ENCODE data around the gene WDR4.
"Not testable (repeated sequence)": the region's sequence is repeated elsewhere in the genome, so short reads cannot be mapped to it uniquely, and the experiment has no call there.

The WDR4 gene

DNA sequence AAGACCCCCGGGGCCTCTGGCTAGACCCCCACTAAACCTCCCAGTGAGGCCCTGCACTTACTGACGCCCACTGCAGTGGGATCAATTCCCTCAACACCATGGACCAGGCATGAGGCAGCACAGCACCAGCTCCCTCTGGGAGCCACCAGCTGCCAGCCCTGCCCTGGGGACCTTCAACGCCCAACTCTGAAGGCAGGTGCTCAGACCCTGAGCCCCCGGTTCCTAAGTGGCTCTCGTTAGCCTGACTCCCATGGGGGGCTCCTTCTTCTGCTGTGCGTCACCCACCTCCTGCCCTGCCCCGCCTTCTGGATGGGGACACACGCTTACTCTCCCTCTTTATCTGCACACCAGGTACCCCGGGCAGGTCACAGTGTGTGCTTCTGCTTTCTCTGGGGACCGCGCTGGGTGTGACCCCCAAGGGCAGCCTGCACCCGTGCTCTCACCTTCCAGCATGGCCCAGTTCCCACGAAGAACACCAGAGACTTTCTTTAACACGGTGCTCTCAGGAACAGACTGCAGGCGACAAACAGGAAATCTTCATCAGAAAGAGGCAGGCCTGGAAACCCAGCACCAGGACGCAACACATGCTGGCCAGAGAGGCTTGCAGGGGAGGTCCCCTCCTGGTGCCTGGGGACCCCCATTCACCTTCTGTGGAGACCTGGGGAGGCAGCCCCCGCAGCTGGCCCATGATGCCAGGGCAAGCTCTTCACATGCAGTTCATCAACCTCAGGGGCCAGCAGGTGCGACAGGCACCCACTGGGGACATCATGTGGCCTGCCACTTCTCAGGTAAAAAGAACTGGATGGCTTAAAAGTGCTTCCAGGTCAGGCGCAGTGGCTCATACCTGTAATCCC, 27.3 kb downstream of the WDR4 start:
- DNase-seq, result no peak

DNA sequence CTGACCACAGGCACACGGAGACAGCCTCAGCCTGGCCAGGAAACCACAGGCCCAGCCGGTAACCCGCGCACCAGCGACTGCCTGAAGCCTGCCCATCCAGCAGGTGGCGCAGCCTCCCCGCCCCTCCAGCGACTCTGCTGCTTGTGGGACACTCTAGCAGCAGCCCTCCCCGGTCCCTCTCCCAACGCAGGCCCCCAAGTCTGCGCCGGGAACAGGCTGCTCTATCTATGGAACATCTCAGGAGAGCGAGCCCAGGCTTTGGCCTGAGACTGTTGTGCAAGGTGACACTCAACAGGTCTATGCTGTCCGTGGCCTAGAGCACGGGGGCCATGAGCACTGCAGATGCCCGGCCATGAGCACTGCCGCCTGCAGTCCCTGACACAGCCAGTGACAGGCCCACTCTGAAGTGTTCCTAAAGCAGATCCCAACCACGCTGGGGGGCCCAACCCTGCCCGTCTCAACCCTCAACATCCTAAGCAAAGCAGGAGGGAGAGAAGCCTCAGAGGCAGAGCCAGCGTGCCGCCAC, 28.4 kb downstream of the WDR4 start:
- no peak for DNase-seq

DNA sequence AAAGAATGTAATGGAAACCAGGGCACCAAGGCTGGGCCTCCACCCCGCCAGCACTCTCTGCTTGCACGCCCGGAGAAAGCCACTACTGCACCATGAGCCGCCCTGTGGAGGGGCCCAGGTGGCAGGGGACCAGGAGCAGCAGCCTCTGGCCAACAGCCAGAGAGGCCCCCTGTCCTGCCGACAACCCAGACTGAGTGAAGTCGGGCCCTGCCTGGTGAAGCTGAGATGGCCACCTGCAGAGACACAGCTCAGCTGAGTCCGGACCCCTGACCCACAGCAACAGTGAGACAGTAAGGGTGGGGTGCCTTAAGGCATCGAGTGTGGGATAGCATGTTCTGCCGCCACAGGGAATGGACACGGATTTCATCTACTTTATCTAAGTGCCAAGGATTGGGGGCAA, 28.9 kb downstream of the WDR4 start:
- DNase-seq, result no peak

- no peak for DNase-seq
Measured at GRCh38 chr21:42849759-42850412, 29.5 kb downstream of the WDR4 start.

DNA sequence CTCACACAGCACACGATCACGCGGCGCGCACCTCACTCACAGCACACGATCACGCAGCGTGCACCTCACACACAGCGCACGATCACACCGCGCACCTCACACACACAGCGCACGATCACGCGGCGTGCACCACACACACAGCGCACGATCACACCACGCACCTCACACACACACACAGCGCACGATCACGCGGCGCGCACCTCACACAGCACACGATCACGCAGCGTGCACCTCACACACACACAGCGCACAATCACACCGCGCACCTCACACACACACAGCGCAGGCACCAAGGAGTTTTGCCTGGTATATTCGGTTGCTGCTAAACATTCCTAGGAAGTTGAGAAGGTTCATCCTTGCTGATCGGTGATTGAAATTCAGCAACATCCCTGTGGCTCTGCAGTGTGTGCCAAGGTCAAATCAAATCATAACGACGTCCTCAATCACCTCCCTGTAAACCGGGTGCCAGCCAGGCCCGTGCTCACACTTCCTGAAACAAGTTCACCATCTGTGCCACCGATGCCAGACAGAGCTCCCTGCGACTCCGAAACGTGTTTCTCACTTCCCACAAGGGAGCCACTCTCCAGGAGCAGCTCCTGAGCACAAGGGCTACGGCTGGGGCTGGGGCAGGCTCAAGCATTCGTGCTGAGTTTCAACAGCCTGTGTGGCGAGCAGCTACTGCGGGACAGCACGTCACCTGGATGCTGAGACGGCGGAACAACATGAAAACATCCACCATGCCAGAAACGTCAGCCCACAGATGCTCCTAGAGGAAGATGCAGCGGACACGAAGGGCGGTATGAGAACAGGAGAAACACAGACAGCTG, 30.2 kb downstream of the WDR4 start:
- no peak for DNase-seq

GRCh38 chr21:42848144-42848931, 31.0 kb downstream of the WDR4 start:
- not testable (repeated sequence) for DNase-seq

DNA sequence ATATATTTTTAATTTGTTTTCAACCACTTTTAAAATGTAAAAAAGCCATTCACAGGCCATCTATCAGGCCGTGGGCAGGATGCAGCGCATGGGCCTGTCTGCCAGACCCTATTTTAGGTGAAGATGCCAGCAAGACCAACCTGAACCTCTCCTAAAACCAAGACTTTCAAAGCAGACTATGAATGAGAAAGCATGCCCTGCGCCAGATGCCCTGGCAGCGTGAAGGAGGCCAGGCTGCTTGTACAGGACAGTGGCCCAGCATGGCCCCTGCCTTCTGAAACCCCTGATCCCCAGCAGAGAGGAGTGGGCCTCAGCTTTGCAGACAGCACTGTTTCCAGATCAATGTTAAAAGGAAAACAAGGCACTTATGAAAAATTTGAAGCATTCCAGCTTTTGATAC, 31.6 kb downstream of the WDR4 start:
- no peak for DNase-seq

- DNase-seq, result no peak
Measured at GRCh38 chr21:42847051-42847707, 32.2 kb downstream of the WDR4 start.

GRCh38 chr21:42846221-42846620, 33.1 kb downstream of the WDR4 start:
- DNase-seq, result no peak

GRCh38 chr21:42845296-42845965, 33.9 kb downstream of the WDR4 start:
- DNase-seq, result no peak

GRCh38 chr21:42844411-42845113, 34.8 kb downstream of the WDR4 start:
- DNase-seq, result no peak

DNA sequence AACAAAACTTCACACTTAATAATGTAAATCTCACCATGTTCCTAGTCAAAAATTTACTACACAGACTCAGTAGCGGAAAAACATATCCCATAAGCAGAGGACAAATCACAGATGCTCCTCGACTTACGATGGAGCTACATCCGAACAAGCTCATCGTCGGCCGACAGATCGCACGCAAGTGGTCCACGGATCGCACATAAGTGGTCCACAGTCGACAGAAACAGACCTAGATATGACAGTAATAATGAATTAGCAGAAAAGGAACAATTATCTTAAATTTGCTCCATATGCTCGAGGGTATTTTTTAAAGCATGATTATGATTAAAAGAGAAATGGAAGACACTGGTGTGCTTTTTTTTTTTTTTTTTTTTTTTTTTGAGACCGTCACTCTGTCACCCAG, 36.3 kb downstream of the WDR4 start:
- no peak for DNase-seq

DNA sequence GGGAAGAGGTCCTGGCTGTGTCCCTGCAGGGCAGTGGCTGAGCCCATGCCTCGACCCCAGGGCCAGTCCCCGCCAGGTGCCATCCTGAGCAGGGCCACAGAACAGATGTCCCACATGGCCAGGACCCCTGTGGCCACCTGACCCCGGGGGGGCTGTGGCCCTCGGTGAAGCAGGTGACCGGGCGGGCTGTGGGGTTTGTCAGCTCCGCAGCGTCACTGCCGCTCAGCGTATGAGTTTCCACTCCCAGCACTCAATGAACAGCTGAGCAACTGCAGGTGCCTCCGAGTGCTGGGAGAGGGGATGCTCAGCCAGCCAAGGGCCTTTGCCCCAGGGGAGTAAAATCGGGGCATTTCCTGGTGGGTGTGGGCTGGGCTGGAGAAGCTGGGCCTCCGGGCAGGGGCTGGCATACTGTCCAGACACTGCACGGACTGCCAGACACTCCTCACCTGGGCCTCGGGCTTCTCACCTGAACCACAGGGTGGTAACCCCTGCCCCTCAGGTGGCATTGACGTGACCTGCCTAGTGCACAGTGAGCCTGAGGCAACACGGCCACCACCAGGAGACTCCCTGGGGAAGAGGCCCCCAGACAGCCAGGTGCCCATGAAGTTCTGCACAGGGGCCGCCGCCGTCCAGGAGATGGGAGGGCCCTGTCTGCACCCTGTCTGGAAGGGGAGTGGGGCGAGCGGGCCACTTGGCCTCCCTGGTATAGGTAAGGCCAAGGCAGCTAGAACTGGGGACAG, 37.3 kb downstream of the WDR4 start:
- DNase-seq, result not testable (repeated sequence)

DNA sequence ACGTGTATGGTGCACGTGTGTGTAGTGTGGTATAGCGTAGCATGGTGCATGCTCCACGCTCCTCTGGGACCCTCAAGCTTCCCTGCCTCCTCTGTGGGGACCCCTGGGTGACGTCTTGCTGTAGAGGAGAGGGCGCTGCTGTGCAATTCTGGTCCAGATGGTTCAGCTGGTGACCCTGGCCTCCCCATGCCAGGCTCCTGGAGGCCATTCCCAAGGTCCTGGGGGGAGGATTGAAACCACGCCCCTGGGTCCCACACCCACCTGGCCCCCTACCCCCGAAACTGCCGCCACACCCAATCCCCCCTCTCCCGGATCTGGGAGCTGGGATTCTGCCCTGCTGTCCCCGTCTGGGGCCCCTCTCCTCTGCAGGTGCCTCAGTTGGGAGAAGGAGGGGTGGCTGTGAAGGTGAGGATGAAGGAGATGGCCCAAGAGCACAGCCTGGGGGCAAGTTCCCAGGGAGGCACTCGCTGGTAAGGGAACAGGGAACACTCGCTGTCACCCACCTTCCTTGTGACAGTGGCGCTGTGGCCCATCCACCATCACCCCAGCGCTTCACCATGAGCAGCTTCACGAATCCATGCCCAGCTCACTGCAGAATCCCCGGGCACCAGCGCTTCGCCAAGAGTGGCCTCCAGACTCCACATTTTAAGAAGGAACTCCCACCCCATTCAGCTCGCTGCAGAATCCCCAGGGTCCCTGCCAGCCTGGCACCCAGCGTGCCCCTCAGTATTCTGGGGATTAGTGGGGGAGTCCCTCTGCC, 38.0 kb downstream of the WDR4 start:
- DNase-seq, result no peak

- DNase-seq, result no peak
Measured at GRCh38 chr21:42840411-42841155, 38.8 kb downstream of the WDR4 start.

DNA sequence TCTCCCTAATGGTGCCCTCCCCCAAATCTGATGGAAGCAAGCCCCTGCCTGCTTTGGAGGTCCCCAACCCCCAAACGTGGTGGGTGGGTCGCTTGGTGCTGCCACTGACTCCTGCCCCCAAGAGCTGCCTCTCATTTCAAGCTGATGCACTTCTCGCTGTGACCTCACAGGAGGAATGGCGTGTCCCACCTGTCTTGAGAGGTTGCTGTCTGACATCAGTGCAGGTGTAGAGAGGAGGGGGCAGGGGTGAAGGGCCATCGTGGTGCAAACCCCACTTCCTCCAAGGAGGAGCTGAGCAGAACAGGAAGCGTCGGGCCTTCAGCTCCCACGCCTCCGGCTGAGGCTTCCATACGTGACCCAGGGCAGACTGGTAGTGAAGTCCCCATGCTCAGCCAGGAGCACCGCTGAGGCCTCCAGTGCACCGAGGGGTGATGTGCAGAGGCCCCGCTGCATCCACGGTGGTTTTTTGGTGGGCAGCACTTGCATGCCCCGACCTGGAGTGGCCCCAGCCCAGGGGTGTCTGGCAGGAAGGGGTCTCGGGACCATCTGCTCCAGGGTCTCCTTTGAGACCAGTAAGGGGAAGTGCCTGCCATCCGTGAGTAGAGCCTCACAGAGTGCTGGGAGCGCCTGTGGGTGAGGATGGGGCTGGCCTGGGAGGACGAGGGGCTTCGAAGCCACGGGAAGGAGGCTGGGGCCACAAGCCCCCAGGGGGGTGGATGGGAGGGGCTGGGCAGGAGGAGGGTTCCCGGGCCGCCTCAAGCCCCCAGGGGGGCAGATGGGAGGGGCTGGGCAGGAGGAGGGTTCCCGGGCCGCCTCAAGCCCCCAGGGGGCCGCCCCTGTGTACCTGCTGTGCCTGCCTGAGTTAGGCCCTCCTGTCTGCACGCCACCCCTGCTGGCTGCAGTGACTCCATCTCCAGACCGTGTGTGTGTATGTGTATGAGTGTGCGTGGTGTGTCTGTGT, 39.8 kb downstream of the WDR4 start:
- no peak for DNase-seq

GRCh38 chr21:42838212-42838690, 41.1 kb downstream of the WDR4 start:
- DNase-seq, result not testable (repeated sequence)

Measured in NCI-H187 (cell line).